OCI-M2 (cell line): ENCODE data around the gene TBKBP1.

Experiments used
- DNase-seq: peaks from one replicate; lab custom pipeline; 2025; ENCODE audit not compliant: unreplicated experiment; lab: John Stamatoyannopoulos, UW

Gene TBKBP1

DNA sequence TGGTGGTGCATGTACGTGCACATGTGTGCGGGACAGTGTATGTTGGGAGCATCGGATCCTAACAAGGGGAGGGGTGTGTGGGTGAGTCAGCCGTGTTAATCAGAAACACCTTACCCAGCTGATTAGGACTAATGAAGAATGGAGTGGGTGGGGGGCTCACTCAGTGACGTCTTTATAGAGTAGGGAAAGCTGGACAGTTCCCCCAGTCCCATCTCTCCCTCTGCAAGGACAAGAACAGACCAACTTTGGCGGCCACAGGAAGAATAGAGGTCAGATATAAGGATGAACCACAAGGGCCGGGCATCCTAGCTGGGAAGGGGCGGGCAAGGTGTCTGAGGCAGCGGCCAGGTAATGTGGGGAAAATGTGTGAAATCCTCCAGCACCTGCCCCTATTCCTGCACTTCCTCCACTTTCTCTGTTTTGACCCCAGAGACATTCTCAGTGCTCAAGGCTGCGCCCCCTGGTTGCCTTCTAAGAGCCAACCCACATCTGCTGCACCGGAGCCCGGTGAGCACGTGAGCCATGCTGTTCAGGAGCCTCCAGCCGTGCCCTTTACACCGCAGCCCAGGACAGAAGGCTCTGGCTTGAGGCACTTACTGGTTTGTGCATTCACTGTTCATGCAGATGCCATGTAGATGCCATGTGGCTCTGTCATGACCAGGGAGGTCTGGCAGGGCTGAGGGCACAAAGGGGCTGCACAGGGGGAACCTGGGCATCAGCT is 20.2 kb downstream of the TBKBP1 start:
- no peak for DNase-seq

DNA sequence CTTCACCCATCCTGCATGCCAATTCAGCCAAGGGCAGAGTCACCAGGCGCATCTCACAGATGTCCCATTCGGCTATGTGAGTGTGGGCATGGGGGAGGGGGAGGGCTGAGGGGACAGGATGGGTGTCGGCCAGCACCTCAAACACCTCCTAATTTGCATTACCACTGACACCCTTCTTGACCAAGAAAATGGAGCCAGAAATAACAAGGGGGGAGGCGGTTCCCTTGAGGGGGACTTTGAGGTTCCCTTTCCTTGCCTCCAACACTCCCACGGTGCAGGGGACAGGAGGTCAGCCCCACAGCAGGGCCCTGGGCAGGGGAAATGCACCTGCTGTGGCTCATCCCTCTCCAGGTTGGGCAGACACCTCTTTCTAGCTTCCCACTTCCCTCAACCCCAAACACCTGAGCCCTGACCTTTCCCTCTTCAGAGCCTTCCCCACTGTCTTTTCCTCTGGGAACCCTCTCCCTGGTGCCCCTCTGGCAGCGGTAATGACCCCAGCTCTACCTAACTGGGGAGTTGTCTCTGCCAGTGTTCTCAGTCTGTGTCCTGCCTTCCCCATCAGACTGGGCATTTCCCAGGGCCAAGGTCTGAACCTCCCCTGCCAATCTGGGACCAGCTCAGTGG is 20.9 kb downstream of the TBKBP1 start:
- DNase-seq: no peak

DNA sequence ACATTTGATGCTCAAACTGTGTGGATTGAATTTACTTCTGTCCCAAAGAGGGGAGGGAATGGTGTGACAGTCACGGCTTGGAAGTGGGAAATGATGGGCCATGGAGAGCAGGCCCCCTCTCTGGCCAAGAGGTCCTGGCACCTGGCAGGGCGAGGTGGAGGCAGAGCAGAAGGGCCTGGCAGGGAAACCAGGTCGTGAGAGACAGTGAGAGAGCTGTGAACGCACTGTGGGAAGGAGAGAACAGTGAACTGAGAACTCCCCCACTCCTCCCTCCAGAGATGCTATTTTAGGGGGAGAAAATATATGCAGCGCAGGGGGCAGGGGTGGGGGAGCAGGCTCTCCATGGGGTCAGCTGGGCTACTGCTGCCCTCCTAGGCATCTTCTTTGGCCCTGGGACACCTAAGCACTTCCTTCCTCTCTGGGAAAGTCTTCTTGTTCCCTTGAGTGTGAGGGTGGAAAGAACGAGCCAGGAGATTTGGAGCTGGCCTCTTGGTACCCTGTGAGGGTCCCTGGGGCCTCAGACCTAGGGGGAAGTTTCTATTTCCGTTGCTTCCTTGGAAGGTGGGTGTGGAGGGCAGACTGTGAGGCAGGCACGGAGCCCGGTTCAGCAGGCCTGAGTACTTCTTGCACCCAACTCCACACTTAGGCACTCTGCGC is 21.8 kb downstream of the TBKBP1 start:
- no peak for DNase-seq

DNA sequence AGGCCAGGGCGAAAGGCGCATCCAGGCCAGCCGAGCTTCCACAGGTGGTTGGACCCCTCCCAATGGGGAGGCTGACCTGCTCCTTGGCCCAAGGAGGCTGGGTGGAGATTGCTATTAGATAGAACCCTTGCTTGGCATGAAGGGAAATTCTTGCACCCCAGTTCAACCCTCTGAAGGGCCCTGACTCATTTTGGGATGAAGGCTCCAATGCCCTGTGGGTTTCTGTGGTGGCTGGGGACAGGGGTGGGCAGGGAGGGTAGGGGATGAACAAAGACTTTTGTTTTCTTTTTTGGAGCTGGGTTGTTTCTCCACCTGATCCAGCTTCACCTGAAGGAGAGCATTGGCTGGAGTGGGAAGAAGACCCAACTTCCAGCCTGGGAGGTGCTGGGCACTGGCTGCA is 22.4 kb downstream of the TBKBP1 start:
- DNase-seq: no peak

- DNase-seq: no peak
Measured at GRCh38 chr17:47717261-47717697, 23.3 kb downstream of the TBKBP1 start.

GRCh38 chr17:47717979-47718621 is 24.1 kb downstream of the TBKBP1 start:
- DNase-seq: no peak

DNA sequence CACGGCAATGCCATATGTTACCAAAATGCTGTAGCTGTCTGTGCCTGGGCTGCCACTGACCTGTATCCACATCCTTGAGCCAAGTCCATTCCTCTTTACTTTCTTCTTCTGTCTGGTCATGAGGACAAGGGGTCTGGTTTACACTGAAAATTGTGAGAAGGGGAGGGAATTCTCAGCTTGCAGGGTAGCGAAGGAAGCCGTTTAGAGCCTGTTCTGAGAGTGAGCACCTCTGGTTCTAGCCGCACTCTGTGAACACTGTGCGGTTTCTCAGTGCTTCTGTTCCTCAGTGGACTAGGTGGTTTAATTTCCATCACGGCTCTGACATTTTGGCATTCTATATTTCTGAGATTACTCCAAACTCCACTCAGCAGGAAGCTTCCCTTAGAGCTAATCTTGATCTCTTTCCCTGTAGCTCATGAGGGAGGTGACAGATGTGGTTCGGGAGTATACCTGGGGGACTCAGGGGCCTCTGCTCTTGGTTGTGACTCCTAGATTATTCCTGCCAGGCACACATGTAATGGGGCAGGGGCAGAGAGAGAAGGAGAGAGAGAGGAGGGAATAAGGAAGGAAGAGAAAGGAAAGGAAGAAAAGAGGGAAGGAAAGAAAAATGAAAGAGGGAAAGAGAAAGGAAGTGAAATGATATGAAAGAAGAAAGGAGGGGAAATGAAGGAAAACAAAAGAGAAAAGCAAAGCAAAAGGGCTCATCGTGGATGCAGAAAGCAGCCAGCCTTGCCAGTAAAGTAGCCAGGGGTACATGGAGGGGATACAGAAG is 24.9 kb downstream of the TBKBP1 start:
- no peak for DNase-seq

GRCh38 chr17:47719411-47720152 is 25.6 kb downstream of the TBKBP1 start:
- no peak for DNase-seq

DNA sequence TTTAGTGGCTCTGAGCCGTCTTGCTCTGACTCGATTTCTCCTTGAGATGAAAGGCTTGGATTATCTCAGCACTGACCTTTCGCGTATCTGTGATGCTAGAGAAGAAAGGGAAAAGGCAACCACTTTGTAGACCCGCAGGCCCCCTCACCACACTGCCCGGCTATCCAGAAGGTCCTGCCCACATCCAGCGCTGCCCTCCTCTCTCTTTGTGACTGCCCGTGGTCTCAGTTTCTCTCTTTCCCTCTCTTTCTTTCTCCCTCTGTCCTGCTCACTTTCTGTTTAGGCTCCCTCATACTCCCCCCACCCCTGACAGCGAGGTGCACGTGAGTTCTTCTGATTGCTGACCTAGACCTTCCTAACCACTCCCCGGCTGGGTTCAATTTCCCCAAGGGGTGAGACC is 26.2 kb downstream of the TBKBP1 start:
- DNase-seq: no peak

- DNase-seq: no peak
Measured at GRCh38 chr17:47720754-47721533, 27.0 kb downstream of the TBKBP1 start.

DNA sequence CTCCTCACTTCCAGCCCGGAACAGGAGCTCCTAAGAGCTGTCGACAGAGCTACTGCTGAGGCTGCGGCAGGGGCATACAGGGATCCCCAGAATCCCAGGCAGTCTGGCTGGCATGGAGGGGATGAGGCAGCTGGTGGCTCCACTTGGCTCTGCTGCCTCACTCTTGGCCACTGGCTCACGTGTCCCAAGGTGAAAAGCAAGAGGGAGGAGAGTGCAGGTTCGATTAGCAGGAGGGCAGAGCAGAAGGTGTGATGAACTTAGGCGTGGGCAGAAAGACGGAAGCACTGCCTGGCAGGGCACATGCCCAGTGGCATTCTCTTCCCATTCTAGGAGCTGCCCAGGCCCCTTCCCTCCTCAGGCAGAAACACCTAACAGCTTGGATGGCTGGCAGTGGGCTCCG is 27.8 kb downstream of the TBKBP1 start:
- DNase-seq: no peak

- DNase-seq: no peak
Measured at GRCh38 chr17:47724705-47725104, 30.7 kb downstream of the TBKBP1 start.

DNA sequence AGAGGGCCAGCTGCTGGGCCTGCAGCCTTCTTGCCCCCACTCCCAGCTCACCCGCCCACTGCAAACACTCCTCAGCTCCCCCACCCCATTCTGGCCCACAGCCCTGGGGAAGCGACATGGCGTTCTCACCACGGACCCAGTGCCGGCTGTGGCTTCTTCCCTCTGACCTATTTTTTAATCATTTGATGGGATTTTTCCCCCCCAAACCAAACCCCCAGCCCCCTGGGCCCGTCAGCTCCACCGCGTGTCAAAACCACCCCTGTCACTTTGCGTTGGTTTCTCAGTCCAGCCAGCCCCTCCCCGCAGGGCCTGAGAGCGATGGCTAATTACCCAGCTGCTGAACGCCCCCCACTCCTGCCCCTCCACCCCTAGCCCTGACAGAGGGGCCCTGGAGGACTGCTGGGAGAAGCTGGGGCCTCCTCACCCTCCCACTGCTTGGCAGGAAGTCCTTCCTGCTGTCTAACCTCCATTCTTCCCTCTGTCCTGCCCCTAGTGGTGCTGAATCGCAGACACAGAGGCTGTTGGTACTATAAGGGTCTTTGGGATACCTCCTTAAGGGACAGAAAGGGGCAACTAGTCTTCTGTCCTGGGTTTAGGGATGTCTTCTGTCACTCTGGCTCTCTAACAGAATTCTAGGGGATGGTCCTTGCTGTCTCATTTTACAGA is 31.6 kb downstream of the TBKBP1 start:
- DNase-seq: no peak

GRCh38 chr17:47726796-47727703 is 33.1 kb downstream of the TBKBP1 start:
- no peak for DNase-seq

DNA sequence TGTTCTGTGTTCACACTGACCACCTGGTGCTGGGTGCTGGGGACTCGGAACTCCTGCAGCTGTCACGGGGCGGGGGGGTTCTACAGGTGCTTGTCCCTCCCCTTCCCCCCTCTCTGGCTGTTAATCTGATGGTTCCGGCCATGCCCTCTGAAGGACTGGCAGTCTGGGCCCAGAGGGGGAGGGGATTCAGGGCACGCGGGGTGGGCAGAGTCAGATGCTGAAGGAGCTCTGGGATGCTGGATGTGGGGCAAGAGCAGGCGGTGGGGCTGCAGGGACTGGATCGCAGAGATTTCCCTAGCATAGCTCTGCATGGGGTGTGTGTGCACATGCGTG is 33.7 kb downstream of the TBKBP1 start:
- DNase-seq: no peak

DNA sequence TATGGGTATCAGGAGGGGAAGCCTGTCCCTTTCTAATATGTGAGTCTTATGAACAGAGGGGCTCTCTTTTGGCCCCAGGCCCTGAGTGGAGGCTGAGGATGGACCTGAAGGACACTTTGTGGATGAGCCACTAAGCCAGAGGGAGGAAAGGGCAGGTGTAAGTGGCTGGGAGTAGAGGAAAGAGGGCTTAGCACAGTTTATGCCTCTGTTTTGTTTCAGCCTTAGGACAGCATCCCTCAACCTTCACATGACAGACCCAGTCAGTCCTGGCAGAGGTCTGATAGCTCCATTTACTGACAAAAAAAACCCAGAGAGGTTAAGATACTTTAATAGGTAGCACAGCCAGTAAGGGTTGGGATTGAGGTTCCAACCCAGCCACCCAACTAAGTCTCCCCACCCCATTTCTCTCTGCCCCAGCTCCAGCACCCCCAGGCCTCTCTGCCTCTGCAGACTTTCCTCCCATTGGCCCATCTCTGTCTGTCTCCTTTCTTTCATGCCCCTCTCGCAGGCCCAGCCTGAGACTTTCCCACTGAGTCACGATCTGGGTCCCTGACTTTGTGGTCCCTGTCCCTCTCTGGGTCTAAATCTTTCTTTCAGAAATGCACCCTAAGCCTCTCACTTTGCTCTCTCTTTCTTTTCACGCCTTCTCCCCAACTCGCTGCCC is 34.4 kb downstream of the TBKBP1 start:
- no peak for DNase-seq

DNA sequence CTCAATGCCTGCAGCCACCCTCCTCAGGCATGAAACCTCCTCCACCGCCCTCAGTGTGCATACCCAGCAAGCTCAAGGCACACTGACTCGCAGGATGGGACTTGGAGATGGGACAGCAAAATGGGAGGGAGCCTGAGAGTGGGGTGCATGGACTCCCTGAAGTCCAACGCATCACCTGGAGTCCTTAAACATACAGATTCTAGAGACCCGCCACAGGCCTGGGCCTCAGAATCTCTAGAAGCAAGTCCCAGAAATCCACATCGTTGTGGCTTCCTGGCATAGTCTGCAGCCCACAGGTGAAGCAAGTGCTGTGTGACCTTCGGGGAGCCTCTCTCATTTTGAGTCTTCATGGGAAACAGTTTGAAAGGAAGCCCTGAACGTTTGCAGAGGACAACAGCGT is 35.5 kb downstream of the TBKBP1 start:
- no peak for DNase-seq

GRCh38 chr17:47730681-47731080 is 36.7 kb downstream of the TBKBP1 start:
- no peak for DNase-seq
